ENCODE measurements around the gene CCDC117.
A peak's percentile ranks its signal among the peaks of the same experiment; 100 is the strongest.

The CCDC117 gene

GRCh38 chr22:28837640-28838039 is 65.1 kb downstream of the CCDC117 start:
- no peak overlapping the region for H3K4me3 ChIP-seq (ENCODE audit: low read depth, low read length)
- TF ChIP-seq, protein P1, sequence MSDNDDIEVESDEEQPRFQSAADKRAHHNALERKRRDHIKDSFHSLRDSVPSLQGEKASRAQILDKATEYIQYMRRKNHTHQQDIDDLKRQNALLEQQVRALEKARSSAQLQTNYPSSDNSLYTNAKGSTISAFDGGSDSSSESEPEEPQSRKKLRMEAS (IDR thresholded peaks at IDR 0.05; ENCODE audit: low read depth, low read length) = no peak
- no peak for TF ChIP-seq MYC (IDR thresholded peaks at IDR 0.05; ENCODE audit: low read depth, low read length)
- TF ChIP-seq, protein P2, sequence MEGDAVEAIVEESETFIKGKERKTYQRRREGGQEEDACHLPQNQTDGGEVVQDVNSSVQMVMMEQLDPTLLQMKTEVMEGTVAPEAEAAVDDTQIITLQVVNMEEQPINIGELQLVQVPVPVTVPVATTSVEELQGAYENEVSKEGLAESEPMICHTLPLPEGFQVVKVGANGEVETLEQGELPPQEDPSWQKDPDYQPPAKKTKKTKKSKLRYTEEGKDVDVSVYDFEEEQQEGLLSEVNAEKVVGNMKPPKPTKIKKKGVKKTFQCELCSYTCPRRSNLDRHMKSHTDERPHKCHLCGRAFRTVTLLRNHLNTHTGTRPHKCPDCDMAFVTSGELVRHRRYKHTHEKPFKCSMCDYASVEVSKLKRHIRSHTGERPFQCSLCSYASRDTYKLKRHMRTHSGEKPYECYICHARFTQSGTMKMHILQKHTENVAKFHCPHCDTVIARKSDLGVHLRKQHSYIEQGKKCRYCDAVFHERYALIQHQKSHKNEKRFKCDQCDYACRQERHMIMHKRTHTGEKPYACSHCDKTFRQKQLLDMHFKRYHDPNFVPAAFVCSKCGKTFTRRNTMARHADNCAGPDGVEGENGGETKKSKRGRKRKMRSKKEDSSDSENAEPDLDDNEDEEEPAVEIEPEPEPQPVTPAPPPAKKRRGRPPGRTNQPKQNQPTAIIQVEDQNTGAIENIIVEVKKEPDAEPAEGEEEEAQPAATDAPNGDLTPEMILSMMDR (IDR thresholded peaks at IDR 0.05; ENCODE audit: low read depth, low read length) = no peak
- no peak for TF ChIP-seq POLR2A (IDR thresholded peaks at IDR 0.05; ENCODE audit: extremely low read depth, insufficient read length)
- peak; percentile 34 for DNase-seq (ENCODE audit: low read depth)
